NCI-H345 treated with DMSO at 0.1 percent for 48 hours (cell line): ENCODE results near the gene ALDH3B1.

ENCODE experiments used
- DNase-seq: peaks from one replicate; lab custom pipeline; 2025; ENCODE audit not compliant: unreplicated experiment; lab: John Stamatoyannopoulos, UW

ALDH3B1 gene

DNA sequence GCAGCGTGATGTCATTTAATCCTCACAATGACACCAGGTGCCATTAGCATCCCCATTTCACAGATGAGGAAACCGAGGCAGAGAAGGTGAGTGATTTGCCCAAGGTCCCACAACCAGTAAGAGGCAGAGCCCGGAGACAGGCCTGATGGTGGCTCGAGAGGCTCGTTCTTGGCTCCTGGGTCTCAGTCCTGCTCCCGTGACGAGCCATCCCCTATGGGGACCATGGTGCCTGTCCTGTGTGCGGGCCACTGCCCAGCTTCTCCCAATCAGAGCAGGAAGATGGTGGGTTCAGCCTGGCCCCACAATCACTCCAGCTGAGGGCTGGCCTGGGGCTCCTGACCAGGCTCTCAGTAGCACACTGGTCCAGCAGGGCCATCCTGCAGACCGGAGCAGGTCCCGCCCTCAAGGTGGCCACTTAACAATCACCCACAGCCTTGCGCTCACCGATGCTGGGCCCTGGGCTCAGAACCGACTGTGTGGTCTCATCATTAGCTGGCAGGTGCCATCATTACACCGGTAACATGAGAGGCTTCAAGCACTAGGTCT lies 3.6 kb downstream of the ALDH3B1 start:
- DNase-seq: no peak

DNA sequence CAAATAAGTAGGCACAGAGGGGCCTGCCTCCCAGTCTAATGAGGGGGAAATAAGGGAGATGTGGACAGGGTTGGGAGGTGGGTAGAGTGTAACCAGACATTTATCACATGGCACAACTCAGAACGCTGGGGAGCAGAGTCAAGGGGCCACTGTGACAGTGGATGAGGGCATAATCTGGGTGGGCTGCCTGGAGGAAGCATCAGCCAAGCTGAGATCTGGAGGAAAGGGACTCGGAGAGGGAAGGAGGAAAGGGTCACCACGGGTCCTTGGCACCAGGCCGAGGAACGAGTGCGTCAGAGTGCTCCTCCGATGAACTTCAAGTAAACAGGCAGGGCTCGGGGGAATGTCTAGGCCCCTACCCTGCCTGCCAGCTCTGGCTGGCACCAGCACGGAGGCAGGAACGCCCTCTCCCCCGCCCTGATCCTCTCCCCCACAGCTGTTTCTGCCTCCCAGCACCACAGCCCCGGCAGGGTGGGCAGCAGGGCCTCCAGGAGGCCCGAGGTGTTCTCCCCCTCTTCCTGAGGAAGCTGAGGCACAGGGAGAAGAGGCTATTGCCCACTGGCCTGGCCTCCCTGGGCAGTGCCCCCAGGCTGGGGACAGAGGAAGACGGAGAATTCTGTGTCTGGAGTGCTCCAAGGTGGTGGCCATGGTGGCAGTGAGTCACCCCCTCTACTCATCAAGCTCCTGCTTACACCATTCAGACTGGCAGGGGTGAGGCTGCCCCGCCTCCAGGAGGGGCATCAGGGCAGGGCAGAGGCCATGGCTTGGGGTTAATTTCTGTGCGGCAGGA lies 4.2 kb downstream of the ALDH3B1 start:
- DNase-seq: no peak

DNA sequence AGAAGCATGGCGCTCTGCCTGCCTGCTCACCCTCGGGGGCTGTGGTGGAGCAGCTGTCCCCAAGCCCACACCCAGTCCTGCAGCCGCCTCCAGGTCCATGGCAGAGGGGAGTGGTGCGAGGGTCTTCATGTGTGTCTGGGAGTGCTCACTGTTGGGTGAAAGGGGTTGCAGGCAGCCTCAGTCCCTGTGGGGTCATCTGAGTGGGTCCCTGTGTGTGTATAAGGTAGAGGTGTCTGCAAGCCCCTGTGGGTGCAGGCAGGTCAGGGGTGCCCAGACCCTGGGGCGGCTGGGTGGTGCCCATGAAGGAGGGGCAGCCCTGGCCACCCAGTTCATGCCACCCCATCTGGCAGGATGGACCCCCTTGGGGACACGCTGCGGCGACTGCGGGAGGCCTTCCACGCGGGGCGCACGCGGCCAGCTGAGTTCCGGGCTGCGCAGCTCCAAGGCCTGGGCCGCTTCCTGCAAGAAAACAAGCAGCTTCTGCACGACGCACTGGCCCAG lies 4.9 kb downstream of the ALDH3B1 start:
- DNase-seq: no peak

DNA sequence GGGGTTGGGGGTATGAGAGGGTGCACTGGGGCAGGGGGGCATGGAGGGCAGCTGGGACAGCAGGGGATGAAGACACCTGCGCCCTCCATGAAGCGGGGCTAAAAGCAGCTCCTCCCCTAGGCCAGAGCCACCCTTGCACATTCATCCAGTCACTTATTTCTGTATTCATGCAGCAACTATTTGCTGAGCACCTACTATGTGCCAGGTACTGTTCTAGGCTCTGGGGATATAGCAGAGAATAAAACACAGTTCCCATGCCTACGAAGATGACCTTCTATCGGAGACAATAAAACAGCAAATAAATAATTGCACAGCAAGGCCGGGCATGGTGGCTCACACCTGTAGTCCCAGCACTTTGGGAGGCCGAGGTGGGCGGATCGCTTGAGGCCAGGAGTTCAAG lies 5.3 kb downstream of the ALDH3B1 start:
- no peak for DNase-seq

DNA sequence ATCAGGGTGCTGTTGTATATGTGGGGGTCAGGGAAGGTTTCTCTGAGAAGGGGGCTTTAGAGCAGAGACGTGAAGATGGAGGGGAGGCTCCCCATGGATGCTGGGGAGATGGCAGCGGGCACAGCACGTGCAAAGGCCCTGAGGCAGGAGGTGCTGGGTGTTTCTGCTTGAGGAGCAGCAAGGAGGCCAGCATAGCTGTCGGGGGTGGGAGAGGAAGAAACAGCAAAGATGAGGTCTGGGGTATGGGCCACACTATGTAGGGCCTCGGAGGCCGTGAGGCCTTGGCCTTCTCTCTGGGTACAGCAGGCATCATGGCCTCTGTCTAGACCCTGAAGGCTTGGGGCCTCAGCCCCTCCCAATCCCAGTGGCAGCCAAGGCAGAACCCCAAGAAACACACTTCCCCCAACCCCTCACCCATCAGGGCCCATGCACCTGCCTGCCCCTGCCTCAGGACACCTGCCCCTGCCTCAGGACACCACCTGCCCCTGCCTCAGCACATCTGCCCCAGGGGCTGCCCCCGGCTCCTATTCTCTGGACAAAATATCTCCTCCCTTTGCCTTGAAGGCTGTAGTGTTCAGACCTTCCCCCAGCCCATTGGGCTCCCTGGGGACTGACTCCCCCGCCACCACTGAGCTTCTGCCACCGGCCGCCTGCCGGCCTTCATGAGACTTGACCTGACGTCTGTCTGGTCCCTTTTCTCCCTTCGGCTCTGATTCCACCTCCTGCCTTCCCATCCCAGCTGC lies 6.2 kb downstream of the ALDH3B1 start:
- DNase-seq: no peak

DNA sequence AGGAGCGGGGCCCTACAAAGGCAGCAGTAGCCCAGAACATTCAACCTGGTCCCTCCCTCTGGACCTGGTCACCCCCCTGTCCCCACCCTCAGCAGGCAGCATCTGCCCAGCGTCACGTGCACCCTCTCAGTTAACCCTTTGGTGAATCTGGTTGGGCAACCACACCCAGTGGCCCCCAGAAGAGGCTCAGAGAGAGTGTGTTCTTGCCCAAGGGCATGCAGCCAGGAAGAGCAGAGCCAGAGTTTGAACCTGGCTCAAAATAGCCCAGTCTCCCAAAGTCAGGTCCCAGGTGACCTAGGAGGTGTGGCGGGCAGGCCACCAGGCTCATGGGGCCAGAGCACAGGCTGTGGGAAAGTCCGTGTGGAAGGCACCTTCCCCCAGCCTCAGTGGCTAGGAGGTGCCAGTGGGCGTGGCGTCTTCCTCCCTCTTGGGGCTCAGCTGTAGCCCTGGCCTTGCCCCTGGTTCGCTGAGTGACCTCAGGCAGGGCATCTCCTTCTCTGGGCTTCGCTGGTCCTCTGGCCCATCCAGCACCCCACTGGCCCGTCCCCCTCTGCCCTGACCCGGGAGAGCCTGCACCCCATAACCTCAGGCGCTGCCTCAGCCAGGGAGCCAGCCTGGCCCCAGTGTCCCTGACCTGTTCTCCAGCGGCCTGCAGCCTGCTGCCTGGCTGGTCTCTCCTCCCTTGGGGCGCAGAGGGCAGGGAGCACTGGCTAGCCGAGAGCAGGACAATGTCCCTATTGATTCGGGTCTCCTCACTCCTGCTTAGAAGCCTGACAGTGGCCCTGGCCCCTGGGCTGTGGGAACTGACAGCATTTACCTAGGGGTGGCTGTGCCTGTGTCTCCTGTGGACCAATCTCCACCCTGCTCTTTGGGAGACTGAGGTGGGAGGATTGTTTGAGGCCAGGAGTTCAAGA lies 7.0 kb downstream of the ALDH3B1 start:
- no peak for DNase-seq

DNA sequence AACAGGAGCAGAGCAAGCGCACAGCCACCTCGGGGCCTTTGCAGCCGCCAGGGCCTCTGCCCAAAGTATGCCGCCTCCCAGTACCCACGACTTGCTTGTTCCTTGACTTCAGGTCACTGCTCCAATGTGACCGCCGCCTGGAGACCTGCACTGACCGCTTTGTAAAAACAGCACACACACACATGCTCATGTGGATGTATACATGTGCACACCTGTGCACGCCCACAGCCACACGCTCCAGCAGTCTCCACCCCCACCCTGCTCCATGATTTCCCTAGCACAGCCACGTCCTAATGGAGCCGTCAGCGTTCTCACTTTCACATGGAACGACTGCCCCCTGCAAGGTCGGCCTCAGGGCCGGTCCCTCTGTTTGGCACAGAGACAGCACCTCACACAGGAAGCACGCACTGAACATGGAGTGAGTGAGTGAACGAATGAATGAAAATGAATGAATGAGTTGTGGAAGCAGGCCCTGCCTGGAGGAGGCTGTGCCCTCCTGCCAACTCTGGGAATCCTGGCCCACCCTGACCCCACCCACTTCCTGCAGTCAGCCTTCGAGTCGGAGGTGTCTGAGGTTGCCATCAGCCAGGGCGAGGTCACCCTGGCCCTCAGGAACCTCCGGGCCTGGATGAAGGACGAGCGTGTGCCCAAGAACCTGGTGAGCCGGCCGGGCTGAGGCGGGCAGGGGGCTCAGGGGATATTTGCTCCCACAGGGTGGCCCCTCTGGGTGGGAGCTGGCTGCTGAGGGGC lies 8.0 kb downstream of the ALDH3B1 start:
- DNase-seq: no peak

DNA sequence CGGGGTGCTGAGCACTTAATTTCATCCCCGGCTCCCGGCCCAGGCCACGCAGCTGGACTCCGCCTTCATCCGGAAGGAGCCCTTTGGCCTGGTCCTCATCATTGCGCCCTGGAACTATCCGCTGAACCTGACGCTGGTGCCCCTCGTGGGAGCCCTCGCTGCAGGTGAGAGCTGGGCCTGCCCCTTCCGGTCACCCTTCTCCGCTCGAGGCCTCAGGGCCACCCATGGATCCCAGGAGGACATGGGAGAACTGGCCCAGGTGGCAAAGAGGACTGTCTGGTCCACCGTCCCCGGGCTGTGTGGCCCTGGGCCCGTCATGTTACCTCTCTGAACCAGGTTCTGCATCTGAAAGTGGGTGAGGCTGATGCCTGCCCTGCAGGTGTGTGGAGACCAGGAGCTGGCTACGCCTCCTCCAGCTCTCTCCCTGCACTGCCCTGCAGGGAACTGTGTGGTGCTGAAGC lies 8.6 kb downstream of the ALDH3B1 start:
- DNase-seq: no peak

DNA sequence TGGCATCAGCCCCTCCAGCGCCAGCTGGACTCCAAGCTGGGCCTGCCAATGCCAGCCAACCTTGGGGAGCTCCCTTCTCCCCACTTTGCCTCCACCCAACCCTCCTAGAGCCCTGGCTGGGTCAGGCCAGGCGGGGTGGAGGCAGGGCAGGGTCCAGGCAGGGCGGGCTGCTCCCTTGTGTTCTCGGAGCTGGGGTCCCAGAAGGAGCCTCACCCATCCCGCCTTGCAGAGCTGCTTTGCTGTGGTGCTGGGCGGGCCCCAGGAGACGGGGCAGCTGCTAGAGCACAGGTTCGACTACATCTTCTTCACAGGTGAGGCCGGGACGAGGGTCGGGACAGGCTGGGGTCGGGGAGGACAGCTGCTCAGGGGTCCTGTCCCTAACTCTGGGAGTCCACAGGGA lies 9.4 kb downstream of the ALDH3B1 start:
- DNase-seq: no peak

DNA sequence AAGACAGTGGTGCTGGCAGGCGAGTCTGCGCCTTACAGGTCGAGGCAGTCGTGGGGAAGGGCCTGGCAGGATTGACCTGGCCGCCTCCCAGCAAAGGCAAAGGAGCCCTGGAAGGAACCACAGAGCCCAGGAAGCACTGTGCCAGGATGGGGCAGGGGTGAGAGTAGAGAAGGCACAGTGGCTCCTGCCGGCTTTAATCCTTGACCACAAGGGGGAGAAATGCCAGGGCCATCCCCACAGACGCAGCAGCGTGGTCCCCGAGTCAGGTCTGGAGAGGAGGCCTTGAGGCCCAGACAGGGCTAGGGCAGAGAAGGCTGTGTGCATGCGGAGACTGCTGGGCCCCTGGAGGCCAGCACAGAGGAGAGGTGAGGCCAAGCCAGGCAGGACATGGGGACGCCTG lies 10.4 kb downstream of the ALDH3B1 start:
- no peak for DNase-seq

DNA sequence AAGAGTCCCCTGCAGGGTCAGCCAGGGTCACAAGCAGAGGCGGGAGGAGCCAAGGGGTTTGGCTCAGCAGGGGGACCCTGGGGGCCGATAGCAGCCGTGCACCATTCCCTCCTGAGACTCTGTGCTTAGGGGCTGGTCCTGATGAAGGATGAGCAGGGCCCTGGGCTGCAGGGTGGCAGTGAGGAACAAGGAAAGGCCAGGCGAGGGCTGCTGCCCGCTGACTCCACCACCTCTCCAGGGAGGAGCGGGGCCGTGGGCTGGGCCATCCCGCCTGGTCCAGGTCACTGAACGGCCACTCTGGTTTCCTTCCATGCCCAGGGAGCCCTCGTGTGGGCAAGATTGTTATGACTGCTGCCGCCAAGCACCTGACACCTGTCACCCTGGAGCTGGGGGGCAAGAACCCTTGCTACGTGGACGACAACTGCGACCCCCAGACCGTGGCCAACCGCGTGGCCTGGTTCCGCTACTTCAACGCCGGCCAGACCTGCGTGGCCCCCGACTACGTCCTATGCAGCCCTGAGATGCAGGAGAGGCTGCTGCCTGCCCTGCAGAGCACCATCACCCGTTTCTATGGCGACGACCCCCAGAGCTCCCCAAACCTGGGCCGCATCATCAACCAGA lies 11.2 kb downstream of the ALDH3B1 start:
- DNase-seq: no peak

DNA sequence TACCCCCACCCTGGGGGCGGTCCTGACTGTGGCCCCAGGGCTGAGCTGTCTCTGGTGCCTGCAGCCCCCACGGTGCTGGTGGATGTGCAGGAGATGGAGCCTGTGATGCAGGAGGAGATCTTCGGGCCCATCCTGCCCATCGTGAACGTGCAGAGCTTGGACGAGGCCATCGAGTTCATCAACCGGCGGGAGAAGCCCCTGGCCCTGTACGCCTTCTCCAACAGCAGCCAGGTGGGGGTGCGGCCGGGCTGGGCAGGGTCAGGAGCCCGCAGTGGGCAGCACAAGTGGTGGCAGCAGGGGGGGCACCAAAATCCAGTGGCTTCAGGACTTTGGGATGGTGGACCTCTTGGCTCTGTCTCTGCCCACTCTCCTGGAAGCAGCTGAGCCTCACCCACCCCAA lies 12.4 kb downstream of the ALDH3B1 start:
- no peak for DNase-seq

DNA sequence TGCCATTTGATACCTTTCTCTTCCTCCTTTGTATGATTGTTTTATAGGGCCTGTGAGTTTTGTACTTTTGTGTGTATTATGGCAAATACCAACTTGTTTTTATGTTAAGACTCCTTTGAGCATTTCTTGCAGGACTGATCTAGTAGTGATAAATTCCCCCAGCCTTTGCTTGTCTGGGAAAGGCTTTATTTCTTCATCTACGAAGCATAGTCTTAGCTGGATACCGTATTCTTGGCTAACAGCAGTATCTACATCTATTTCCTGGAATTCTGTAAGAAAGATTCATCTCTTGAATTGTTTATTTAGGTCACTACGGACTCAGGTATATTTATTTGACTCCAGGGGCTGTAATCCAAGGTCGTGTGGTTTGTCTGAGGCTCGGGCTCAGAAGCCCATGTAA lies 14.4 kb downstream of the ALDH3B1 start:
- DNase-seq: no peak

DNA sequence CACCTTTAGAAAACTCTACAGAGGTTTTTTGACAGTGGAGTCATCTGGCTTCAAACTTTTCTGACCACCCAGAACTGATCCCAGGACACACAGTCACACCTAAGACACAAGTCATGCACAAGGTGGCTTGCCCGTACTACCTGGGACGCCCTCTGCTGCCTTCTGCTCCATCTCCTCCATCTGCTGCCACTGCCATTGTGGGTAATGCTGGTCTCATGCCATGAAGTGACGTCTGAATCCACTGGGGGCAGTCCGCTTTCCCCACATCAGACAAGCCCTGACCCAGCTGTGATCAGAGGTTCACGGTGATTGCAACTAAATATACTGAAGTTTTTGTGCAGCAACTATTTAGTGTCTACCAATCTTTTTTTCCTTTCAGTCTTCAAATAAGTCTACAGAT lies 14.9 kb downstream of the ALDH3B1 start:
- DNase-seq: no peak

DNA sequence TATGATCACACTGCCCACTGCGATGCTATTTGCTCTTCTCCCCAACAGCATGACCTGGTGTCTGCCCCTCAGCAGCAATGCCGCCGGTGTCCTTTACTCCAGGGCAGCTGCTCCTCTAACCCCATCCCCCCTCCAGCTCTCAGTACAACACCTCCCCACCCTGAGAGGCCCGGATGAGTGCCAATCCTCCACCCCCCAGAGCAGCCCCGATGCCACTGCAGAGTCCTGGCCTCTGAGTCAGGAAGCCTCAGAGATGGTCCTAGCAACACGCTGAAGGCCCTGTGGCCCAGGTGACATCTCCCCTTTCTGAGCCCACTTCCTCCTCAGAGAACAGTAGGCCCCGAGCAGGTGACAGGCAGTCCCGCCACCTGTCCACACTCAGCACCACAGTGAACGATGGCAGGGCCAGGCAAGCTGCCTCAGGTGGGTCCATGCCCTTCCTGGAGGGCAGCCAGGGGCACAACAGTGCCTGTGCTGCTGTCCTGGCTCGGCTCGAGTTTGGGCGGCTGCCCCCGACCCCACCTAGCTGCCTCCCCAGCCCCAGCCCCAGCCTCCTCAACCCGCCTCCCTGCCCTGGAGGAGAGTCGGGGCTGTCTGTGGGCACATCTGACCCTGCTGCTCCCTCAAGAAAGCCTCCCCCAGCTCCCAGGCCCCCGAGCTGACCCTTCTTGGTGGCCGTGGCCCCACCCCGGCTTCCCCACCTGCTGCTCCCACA lies 16.4 kb downstream of the ALDH3B1 start:
- no peak for DNase-seq

DNA sequence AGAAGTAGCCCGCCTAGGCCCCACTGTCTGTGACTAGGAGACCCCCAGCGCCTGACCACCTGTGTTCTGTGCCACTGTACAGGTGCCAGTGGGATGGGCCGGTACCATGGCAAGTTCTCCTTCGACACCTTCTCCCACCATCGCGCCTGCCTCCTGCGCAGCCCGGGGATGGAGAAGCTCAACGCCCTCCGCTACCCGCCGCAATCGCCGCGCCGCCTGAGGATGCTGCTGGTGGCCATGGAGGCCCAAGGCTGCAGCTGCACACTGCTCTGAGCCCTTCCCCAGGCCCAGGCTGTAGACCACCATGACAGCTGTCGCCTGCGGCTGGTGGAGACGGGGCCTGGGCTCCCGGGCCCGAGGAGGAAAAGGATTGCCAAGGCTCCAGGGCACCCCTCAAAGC lies 17.5 kb downstream of the ALDH3B1 start:
- no peak for DNase-seq

DNA sequence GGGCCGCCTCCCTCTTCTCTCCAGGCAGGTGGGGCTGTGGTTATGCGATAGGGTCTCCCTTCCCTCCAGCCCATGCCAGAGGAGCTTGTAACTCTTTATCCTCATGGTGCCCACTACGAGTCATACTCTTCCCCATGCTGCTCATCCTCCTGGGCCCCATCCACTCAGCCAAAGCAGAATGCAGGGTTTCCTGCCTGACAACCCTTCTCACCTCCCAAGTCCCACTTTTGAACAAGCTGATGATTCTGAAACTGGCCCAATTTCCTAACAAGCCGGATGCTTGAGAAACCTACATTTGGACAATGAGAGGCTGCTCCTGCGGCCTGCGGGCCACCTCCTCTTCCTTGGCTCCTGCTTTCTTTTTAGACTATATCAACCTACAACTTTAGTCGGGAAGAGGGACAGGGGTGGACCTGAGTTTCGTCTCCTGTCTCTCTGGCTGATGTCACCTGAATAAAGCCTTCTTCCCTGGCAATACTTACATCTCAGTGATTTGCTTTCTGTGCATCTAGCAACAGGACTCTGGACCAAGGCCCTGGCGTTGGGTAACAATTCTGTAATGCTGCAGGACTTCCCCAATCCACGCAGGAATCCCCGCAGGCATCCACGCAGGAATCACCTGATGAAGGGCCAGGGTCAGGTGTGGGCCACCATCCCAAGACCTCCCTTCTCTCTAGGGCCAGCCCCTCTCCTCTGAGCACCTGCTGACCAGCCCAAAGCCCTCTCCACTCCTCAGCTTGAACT lies 18.8 kb downstream of the ALDH3B1 start:
- DNase-seq: no peak

DNA sequence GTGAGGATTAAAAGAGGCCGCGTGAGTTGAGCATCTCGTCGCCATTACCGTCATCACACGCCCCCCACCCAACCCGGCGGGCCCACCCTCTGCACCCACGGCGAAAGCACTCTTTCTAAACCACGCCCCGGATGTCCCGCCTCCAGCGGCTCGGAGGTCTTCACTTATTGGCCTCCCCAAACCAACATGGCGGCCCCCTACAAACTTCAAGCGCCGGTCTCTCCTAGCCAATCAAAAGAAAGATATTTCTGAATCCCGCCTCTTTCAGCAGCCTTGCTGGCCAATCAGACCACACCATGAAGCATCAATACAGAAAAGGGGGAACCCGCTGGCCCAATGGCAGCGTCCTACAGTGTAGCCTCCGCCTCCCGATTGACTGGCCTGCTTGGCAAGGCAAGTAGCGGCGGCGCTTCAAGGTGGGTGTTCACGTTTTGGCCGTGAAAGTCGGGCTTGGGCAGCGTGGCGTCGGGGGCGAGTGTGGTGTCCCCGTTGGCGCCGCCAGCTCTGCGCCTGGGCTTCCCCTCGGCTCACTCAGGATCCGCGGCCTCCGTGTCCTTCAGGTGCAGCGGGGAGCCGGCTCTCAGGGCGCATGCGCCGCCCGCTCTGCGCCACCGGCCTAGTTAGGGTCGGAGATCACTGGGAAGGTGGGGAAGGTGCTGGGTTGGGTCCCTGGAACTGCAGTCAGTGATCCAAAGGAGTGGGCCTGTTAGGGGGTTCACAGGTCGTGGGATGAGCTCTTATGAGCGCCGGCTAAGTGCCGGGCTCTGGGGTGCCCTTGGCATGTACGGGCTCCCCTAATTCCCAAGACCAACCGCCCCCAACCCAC lies 20.4 kb downstream of the ALDH3B1 start, which contains the start of gene NDUFS8:
Gene NDUFS8, plus strand, starts transcription at position 364 of the 826 bp plus-strand sequence. CDS start 1,471 bp downstream, outside the sequence.
- peak; percentile 98 for DNase-seq
